Measurements from ENCODE around the gene DCAF4.

GRCh38 chr14:72925171-72925759, 999 bp upstream of the DCAF4 start:
- TF ChIP-seq CTCF (IDR thresholded peaks at IDR 0.05) (no peak), POLR2A (IDR thresholded peaks at IDR 0.05) (no peak)

All from testis (tissue), 2 donors.